ENCODE measurements around the gene CD2AP. TPM values are rescaled to one million over a fixed set of nuclear protein-coding genes. Genes with fewer than 3 reads are reported as not detected.
A peak's percentile ranks its signal among the peaks of the same experiment; 100 is the strongest.

The CD2AP gene
- total and polyA plus RNA-seq, 9 of the 15 experiments (the other 6 are each of a cell fraction or from before 2014, with no cell fraction given) = 9.4 to 69.7 (median 38.7) TPM

DNA sequence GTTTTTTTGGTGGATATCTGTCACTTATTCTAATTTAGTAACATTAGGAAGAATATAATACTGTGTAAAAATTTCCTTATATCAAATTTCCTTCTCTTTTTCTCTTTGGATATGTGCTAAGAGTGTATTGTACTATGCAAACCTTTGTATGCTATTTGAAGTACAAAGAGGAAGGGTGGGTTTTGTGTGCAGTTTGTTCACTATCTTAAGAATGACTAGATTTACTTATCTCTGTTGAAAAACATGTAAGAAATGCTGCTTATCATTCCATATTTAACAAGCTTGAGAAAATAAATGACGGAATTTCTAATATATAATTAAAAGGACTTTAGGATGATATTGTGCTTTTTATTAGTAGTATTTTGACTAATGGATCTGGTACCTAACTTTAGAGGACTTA, 13.1 kb downstream of the CD2AP start:
- Histone ChIP-seq H4K20me1 (replicated peaks; ENCODE audit: control insufficient read depth, insufficient read depth, low read length) (peaks cover 10% of the 10 kb centered on the region), H2AFZ (ENCODE audit: low read depth, low read length) (no peak overlapping the region), H3K4me3 (no peak overlapping the region), H3K27ac (ENCODE audit: extremely low read depth, low read depth, low read length) (no peak overlapping the region), H3K9me3 (replicated peaks; ENCODE audit: control insufficient read depth, insufficient read depth, low read depth, low read length) (no peaks in the 10 kb centered on the region), H3K9ac (ENCODE audit: insufficient read depth in 1 of 2, low read depth in 2 of 2, low read length in 2 of 2) (no peak overlapping the region), H3K4me1 (replicated peaks in 1 of 2; ENCODE audit: control insufficient read depth in 2 of 2, insufficient read depth in 2 of 2, low read length in 2 of 2) (peaks cover 2 to 19% of the 10 kb centered on the region in 2 experiments; a peak in 4 of 5 replicates), H3K79me2 (ENCODE audit: control insufficient read depth, insufficient read depth, low read length) (peaks cover 98% of the 10 kb centered on the region), H3K27me3 (ENCODE audit: control insufficient read depth in 2 of 2, insufficient read depth in 2 of 2, low read length in 2 of 2) (no peaks in the 10 kb centered on the region), H3K9me1 (ENCODE audit: control insufficient read depth, insufficient read depth, low read length) (no peaks in the 10 kb centered on the region), H3K4me2 (ENCODE audit: insufficient read depth, low read length) (no peak overlapping the region), H3K36me3 (ENCODE audit: control insufficient read depth, insufficient read depth, low read length) (peaks cover 9% of the 10 kb centered on the region)
- CTCF ChIA-PET (ENCODE audit: low intra/inter-chr PET ratio) = no interaction called here
- ATAC-seq (no peak), DNase-seq (ENCODE audit: extremely low read depth in 1 of 4, low spot score in 3 of 4) (no peak), FAIRE-seq (no peak)
- in situ Hi-C loops (cut with MboI) = no loop called here
- 25% methylated on average over 1 of the region's 1 CpG for WGBS (ENCODE audit: insufficient coverage, low coverage, missing lambda C conversion rate)
- BruUV-seq (replicated peaks) = no TSS peak
- intact Hi-C loops (cut with micrococcal nuclease) = no loop called here
- POLR2A ChIA-PET = no interaction called here
- TF ChIP-seq ASH1L (IDR thresholded peaks at IDR 0.05; ENCODE audit: borderline replicate concordance, low read depth, partially characterized antibody) = no peak
- TF ChIP-seq, protein P1, sequence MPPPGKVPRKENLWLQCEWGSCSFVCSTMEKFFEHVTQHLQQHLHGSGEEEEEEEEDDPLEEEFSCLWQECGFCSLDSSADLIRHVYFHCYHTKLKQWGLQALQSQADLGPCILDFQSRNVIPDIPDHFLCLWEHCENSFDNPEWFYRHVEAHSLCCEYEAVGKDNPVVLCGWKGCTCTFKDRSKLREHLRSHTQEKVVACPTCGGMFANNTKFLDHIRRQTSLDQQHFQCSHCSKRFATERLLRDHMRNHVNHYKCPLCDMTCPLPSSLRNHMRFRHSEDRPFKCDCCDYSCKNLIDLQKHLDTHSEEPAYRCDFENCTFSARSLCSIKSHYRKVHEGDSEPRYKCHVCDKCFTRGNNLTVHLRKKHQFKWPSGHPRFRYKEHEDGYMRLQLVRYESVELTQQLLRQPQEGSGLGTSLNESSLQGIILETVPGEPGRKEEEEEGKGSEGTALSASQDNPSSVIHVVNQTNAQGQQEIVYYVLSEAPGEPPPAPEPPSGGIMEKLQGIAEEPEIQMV (tag; conservative IDR thresholded peaks at IDR 0.05; ENCODE audit: low read depth) = no peak
- no peak for TF ChIP-seq CHCHD3 (CRISPR knock-in tag; IDR thresholded peaks at IDR 0.05)
- TF ChIP-seq DACH1 (IDR thresholded peaks at IDR 0.05; ENCODE audit: partially characterized antibody) = peak; percentile 45

DNA sequence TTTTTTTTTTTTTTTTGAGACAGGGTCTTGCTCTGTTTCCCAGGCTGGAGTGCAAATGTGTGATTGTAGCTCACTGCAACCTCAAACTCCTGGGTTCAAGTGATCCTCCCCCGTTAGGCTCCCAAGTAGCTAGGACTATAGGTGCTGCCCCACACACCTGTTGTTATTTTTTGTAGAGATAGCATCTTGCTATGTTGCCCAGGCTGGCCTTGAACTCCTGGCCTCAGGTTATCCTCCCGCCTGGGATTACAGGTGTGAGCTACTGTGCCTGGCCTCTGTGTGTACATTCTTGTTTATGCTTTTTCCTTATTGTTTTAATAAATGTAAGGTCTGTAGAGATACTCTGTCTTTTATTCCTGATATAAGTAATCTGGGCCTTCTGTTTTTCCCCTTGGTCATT, 14.8 kb downstream of the CD2AP start:
- no peak for TF ChIP-seq RB1 (IDR thresholded peaks at IDR 0.05; ENCODE audit: low read depth)
- peak in 1 of 2 experiments; percentile 5; a peak in 1 of 4 replicates for TF ChIP-seq KDM1A (IDR thresholded peaks at IDR 0.05)
- CTCF ChIA-PET (ENCODE audit: low intra/inter-chr PET ratio) = no interaction called here
- H3K79me2 ChIP-seq (ENCODE audit: control insufficient read depth, insufficient read depth, low read length) = peaks cover 99% of the 10 kb centered on the region
- BruUV-seq (replicated peaks) = no TSS peak
- WGBS (ENCODE audit: insufficient coverage, low coverage, missing lambda C conversion rate) = 48% methylated on average over 2 of the region's 2 CpGs
- no peaks in the 10 kb centered on the region for H3K9me3 ChIP-seq (replicated peaks; ENCODE audit: control insufficient read depth, insufficient read depth, low read depth, low read length)
- ATAC-seq (no peak), DNase-seq (ENCODE audit: extremely low read depth in 1 of 4, low spot score in 3 of 4) (no peak), FAIRE-seq (no peak)
- no peaks in the 10 kb centered on the region for H3K27me3 ChIP-seq (ENCODE audit: control insufficient read depth in 2 of 2, insufficient read depth in 2 of 2, low read length in 2 of 2)
- H3K27ac ChIP-seq (ENCODE audit: extremely low read depth, low read depth, low read length) = no peak overlapping the region
- H3K4me3 ChIP-seq = no peak overlapping the region
- H3K9me1 ChIP-seq (ENCODE audit: control insufficient read depth, insufficient read depth, low read length) = no peaks in the 10 kb centered on the region
- H3K9ac ChIP-seq (ENCODE audit: insufficient read depth in 1 of 2, low read depth in 2 of 2, low read length in 2 of 2) = no peak overlapping the region
- no peak overlapping the region for H2AFZ ChIP-seq (ENCODE audit: low read depth, low read length)
- POLR2A ChIA-PET = interaction anchor here (1.2 to 1.7 kb wide), 2 partner anchors 11 to 15 kb away, joined by 6 to 12 read pairs; partner anchors contain the start of gene CD2AP
- peaks cover 12 to 17% of the 10 kb centered on the region in 2 experiments for H3K4me1 ChIP-seq (replicated peaks in 1 of 2; ENCODE audit: control insufficient read depth in 2 of 2, insufficient read depth in 2 of 2, low read length in 2 of 2)
- H4K20me1 ChIP-seq (replicated peaks; ENCODE audit: control insufficient read depth, insufficient read depth, low read length) = peaks cover 4% of the 10 kb centered on the region
- H3K36me3 ChIP-seq (ENCODE audit: control insufficient read depth, insufficient read depth, low read length) = no peaks in the 10 kb centered on the region; the same call in 1 of the 3 replicates
- in situ Hi-C loops (cut with MboI) (no loop called here), intact Hi-C loops (cut with micrococcal nuclease) (no loop called here)
- H3K4me2 ChIP-seq (ENCODE audit: insufficient read depth, low read length) = no peak overlapping the region
